ENCODE results near the gene SARS1. TPM values are rescaled to one million over a fixed set of nuclear protein-coding genes. Genes with fewer than 3 reads are reported as not detected.

The SARS1 gene
- total RNA-seq, 1 donor from 2014 or later = 188 TPM

DNA sequence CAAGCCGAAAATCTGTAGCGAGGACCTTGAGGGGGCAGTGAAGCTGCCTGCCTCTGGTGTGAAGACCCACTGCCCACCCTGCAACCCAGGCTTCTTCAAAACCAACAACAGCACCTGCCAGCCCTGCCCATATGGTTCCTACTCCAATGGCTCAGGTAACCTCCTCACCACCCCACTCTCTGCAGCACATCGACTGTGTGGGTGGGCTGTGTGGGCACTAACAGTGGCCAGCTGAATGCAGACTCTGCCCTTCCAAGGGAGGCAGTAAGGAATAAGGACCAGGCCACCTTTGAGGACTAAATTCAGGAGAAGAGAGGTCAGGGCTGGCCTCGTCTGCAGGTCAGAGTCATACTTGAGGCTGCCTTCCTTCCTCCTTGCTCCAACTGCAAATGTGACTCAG is 25.5 kb upstream of the SARS1 start:
- H3K27me3 Mint-ChIP-seq = peaks cover 10% of the 10 kb centered on the region
- intact Hi-C loops (cut with micrococcal nuclease) = no loop called here
- TF ChIP-seq CTCF (IDR thresholded peaks at IDR 0.05) = no peak
- ChIA-PET CTCF (no interaction called here), POLR2A (interaction anchor here (0.6 kb wide), 2 partner anchors 88 to 126 kb away, joined by 3 to 5 read pairs; no protein-coding TSS in a partner anchor)
- no peaks in the 10 kb centered on the region for H3K36me3 Mint-ChIP-seq (ENCODE audit: low read depth)
- H3K9me3 Mint-ChIP-seq = no peaks in the 10 kb centered on the region
- no peak for DNase-seq
- no peak for ATAC-seq (ENCODE audit: low read depth)
- no peak overlapping the region for H3K27ac Mint-ChIP-seq
- H3K4me1 Mint-ChIP-seq = peaks cover 3% of the 10 kb centered on the region
- no peak overlapping the region for H3K4me3 Mint-ChIP-seq

DNA sequence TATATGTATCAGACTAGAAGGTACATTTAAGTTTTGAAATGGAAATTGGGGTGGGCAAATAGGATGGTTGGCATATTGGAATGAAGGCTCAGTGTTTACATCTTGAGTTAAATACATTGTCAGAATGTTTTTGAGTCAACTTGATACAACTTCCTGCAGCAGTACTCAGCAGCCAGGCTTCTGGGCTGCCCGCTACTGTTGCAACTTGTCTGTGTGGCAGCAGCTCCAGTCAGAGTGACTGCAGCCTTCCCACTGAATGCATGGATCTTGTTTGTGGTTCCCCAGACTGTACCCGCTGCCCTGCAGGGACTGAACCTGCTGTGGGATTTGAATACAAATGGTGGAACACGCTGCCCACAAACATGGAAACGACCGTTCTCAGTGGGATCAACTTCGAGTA is 24.9 kb upstream of the SARS1 start:
- POLR2A ChIA-PET = no interaction called here
- DNase-seq (no peak), ATAC-seq (ENCODE audit: low read depth) (no peak)
- CTCF ChIA-PET = no interaction called here
- no peak for TF ChIP-seq CTCF (IDR thresholded peaks at IDR 0.05)
- Mint-ChIP-seq H3K9me3 (no peaks in the 10 kb centered on the region), H3K4me1 (peaks cover 7% of the 10 kb centered on the region), H3K36me3 (ENCODE audit: low read depth) (no peaks in the 10 kb centered on the region), H3K27ac (no peak overlapping the region), H3K27me3 (peaks cover 10% of the 10 kb centered on the region), H3K4me3 (no peak overlapping the region)
- intact Hi-C loops (cut with micrococcal nuclease) = no loop called here

DNA sequence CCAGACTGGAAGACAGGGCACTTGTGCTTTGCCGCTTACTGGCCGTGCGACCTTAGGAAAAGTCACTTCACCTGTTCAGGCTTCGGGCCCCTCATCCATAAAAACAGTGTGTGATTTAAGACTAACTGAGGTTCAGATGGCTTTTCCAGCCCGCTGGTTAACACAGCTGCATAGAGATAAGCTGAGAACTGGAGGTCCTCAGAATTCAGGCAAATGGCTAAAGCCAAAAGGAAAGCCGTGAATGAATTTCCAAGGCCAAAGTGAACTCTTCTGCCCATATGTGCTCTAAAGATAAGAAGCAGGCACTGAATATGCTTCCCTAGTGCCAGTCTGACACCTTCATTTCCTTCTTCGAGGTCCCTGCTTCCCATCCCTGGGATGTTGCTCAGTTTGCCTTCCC is 23.5 kb upstream of the SARS1 start:
- intact Hi-C loops (cut with micrococcal nuclease) = loop anchor here (5.0 kb wide), 3 partner anchors 38 to 163 kb away; partner anchors contain the start of gene WDR47
- DNase-seq (no peak), ATAC-seq (ENCODE audit: low read depth) (no peak)
- no peak overlapping the region for H3K4me3 Mint-ChIP-seq
- H3K9me3 Mint-ChIP-seq = no peaks in the 10 kb centered on the region
- POLR2A ChIA-PET = interaction anchor here (1.1 kb wide), 1 partner anchor 24 kb away, joined by 3 read pairs; no protein-coding TSS in a partner anchor
- H3K36me3 Mint-ChIP-seq (ENCODE audit: low read depth) = no peaks in the 10 kb centered on the region
- no peak overlapping the region for H3K27ac Mint-ChIP-seq
- H3K4me1 Mint-ChIP-seq = peaks cover 14% of the 10 kb centered on the region
- CTCF ChIA-PET = no interaction called here
- TF ChIP-seq CTCF (IDR thresholded peaks at IDR 0.05) = no peak
- peaks cover 10% of the 10 kb centered on the region for H3K27me3 Mint-ChIP-seq

DNA sequence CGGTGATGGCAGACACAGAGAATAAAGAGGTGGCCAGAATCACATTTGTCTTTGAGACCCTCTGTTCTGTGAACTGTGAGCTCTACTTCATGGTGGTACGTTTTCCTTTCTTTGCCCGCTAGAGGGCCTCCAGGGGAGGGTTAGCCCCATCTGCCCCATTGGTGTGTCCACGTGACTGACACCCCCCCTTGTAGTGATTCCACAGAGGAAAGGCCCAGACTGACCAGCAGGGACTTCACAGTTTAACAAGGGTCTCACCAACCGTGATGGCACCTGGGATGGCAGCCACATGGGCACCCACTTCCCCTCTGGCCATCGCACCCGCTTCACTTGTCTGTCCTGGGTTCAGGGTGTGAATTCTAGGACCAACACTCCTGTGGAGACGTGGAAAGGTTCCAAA is 22.3 kb upstream of the SARS1 start:
- no peak for DNase-seq
- no peaks in the 10 kb centered on the region for H3K9me3 Mint-ChIP-seq
- POLR2A ChIA-PET = interaction anchor here (1.1 kb wide), 1 partner anchor 23 kb away, joined by 3 read pairs; no protein-coding TSS in a partner anchor
- peaks cover 10% of the 10 kb centered on the region for H3K27me3 Mint-ChIP-seq
- no peak for ATAC-seq (ENCODE audit: low read depth)
- H3K4me3 Mint-ChIP-seq = no peak overlapping the region
- TF ChIP-seq CTCF (IDR thresholded peaks at IDR 0.05) = no peak
- no peaks in the 10 kb centered on the region for H3K36me3 Mint-ChIP-seq (ENCODE audit: low read depth)
- CTCF ChIA-PET = interaction anchor here (1.0 to 1.4 kb wide), 4 partner anchors 10 to 209 kb away, joined by 3 read pairs; a partner anchor contains a TSS
- H3K4me1 Mint-ChIP-seq = peaks cover 14% of the 10 kb centered on the region
- no peak overlapping the region for H3K27ac Mint-ChIP-seq
- intact Hi-C loops (cut with micrococcal nuclease) = loop anchor here (5.0 kb wide), 3 partner anchors 39 to 164 kb away; partner anchors contain the start of gene WDR47

DNA sequence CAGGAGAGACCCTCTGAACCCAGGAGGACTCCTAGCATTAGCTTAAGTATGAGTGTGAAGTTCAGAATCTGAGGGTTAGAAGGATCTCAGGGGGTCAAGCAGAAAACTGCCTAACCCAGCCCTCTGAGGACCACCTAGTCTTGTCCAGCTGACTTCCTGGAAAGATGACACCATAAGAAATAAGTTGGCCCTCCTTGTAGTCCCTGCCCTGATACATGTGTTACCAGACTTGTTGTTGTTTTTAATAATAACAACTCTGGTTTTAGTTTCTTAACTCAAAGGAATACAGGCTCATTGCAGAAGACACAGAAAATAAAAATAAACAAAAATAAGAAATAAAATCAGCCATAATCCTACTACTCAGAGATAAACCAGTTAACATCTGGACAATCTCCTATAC is 21.8 kb upstream of the SARS1 start:
- no peaks in the 10 kb centered on the region for H3K36me3 Mint-ChIP-seq (ENCODE audit: low read depth)
- no peak overlapping the region for H3K4me3 Mint-ChIP-seq
- peaks cover 14% of the 10 kb centered on the region for H3K4me1 Mint-ChIP-seq
- no peak overlapping the region for H3K27ac Mint-ChIP-seq
- CTCF ChIA-PET = interaction anchor here (1.2 to 1.4 kb wide), 3 partner anchors 79 to 208 kb away, joined by 3 read pairs; a partner anchor contains a TSS
- H3K27me3 Mint-ChIP-seq = peaks cover 7% of the 10 kb centered on the region
- TF ChIP-seq CTCF (IDR thresholded peaks at IDR 0.05) = no peak
- ATAC-seq (ENCODE audit: low read depth) = no peak
- POLR2A ChIA-PET = no interaction called here
- H3K9me3 Mint-ChIP-seq = no peaks in the 10 kb centered on the region
- intact Hi-C loops (cut with micrococcal nuclease) = loop anchor here (5.0 kb wide), 3 partner anchors 40 to 165 kb away; partner anchors contain the start of gene WDR47
- DNase-seq = no peak
